GM21367 (cell line): ENCODE data around the gene N4BP2.

Source experiments
- ATAC-seq: cut with Tn5 transposase; IDR thresholded peaks from one replicate; pipeline ENCODE4 v1.9.1; 2021; ENCODE audit not compliant: unreplicated experiment

The N4BP2 gene

GRCh38 chr4:40190465-40190864, 133.8 kb downstream of the N4BP2 start:
- ATAC-seq: no peak

- ATAC-seq: no peak
These were observed 134.5 kb downstream of the N4BP2 start for GRCh38 chr4:40190880-40191815.

GRCh38 chr4:40192114-40193015, 135.7 kb downstream of the N4BP2 start:
- peak; percentile 19 for ATAC-seq

GRCh38 chr4:40193016-40193571, 136.4 kb downstream of the N4BP2 start:
- peak; percentile 22 for ATAC-seq

GRCh38 chr4:40193578-40193977, 136.9 kb downstream of the N4BP2 start:
- ATAC-seq: no peak

GRCh38 chr4:40194602-40195161, 138.0 kb downstream of the N4BP2 start:
- peak; percentile 25 for ATAC-seq

GRCh38 chr4:40195182-40196177, 138.8 kb downstream of the N4BP2 start:
- ATAC-seq: no peak

GRCh38 chr4:40196272-40196671, 139.6 kb downstream of the N4BP2 start:
- ATAC-seq: no peak

GRCh38 chr4:40196724-40197281, 140.2 kb downstream of the N4BP2 start, which contains the start of gene RHOH:
Gene RHOH (plus strand): TSS chr4:40197031. CDS start chr4:40243387, 46,356 bp downstream.
- no peak for ATAC-seq

GRCh38 chr4:40197879-40198689, 141.4 kb downstream of the N4BP2 start:
- no peak for ATAC-seq

- ATAC-seq: no peak
These were observed 142.6 kb downstream of the N4BP2 start for GRCh38 chr4:40199179-40199670.

- ATAC-seq: peak; percentile 40
These were observed 143.6 kb downstream of the N4BP2 start for GRCh38 chr4:40199999-40200874.

- no peak for ATAC-seq
These were observed 144.5 kb downstream of the N4BP2 start for GRCh38 chr4:40200875-40201801.

- ATAC-seq: no peak
These were observed 145.2 kb downstream of the N4BP2 start for GRCh38 chr4:40201898-40202297.

GRCh38 chr4:40202474-40202873, 145.8 kb downstream of the N4BP2 start:
- no peak for ATAC-seq

GRCh38 chr4:40204507-40205258, 148.0 kb downstream of the N4BP2 start:
- no peak for ATAC-seq
